K562 (cell line): Measurements from ENCODE around the gene ZNF17. TPM values are rescaled to one million over a fixed set of nuclear protein-coding genes. Genes with fewer than 3 reads are reported as not detected.
A peak's percentile ranks its signal among the peaks of the same experiment; 100 is the strongest.

Experiments used
- CEBPZ ChIP-seq: fragments of 150-350 bp; IDR thresholded peaks from 2 replicates; pipeline ENCODE4 v1.6.1; 2014; ENCODE audit warnings: low read depth, mild to moderate bottlenecking, low read length, borderline replicate concordance
- COPS2 ChIP-seq: fragments of 450-650 bp; conservative IDR thresholded peaks from 2 replicates; pipeline ENCODE4 v1.6.1; 2016; ENCODE audit warnings: mild to moderate bottlenecking, moderate library complexity
- CREB5 ChIP-seq: fragments of 250-450 bp; sonication (Bioruptor Pico); IDR thresholded peaks from 2 replicates; pipeline ENCODE4 v1.5.0; 2020; ENCODE audit warnings: mild to moderate bottlenecking
- DPF2 ChIP-seq: fragments of 450-650 bp; IDR thresholded peaks from 2 replicates; pipeline ENCODE4 v1.6.1; 2016
- MXD1 ChIP-seq: fragments of 250-450 bp; sonication (Bioruptor Pico); IDR thresholded peaks from 2 replicates; pipeline ENCODE4 v1.8.0; 2021; ENCODE audit warnings: borderline replicate concordance, mild to moderate bottlenecking, moderate library complexity; ENCODE audit not compliant: poor library complexity, severe bottlenecking
- NUFIP1 ChIP-seq: fragments of 450-650 bp; IDR thresholded peaks from 2 replicates; pipeline ENCODE4 v1.6.1; 2018; ENCODE audit not compliant: partially characterized antibody
- POLR2A ChIP-seq: fragments of 450-650 bp; conservative IDR thresholded peaks from 2 replicates; pipeline ENCODE4 v1.6.1; 2016
- RB1 ChIP-seq: fragments of 450-650 bp; IDR thresholded peaks from 2 replicates; pipeline ENCODE4 v1.6.1; 2017; ENCODE audit warnings: low read depth, mild to moderate bottlenecking
- RBM14 ChIP-seq: fragments of 200-400 bp; formaldehyde crosslinking; IDR thresholded peaks from 2 replicates; pipeline ENCODE4 v1.6.1; 2018; ENCODE audit warnings: low read depth, mild to moderate bottlenecking, low read length, moderate library complexity, borderline replicate concordance; ENCODE audit not compliant: insufficient read depth
- SREBF2 ChIP-seq: sonication (generic); formaldehyde crosslinking; IDR thresholded peaks from 2 replicates; pipeline ENCODE4 v1.4.0; 2020; ENCODE audit warnings: mild to moderate bottlenecking, missing genetic modification reagents
- STAT5B ChIP-seq: fragments of 250-450 bp; sonication (Bioruptor Pico); IDR thresholded peaks from 2 replicates; pipeline ENCODE4 v1.8.0; 2021; ENCODE audit warnings: mild to moderate bottlenecking, inconsistent platforms
- TBP ChIP-seq: optimal IDR thresholded peaks from 2 replicates; pipeline ENCODE3; 2011; ENCODE audit warnings: low read depth, low read length, improper control_type of control experiment
- ZBTB1 ChIP-seq: sonication (generic); formaldehyde crosslinking; IDR thresholded peaks from 2 replicates; pipeline ENCODE4 v1.8.1; 2023; ENCODE audit warnings: missing genetic modification reagents, low read depth, mild to moderate bottlenecking, borderline replicate concordance
- ZBTB8A ChIP-seq: fragments of 450-650 bp; IDR thresholded peaks from 2 replicates; pipeline ENCODE4 v1.6.1; 2018; ENCODE audit warnings: mild to moderate bottlenecking, moderate library complexity; ENCODE audit not compliant: partially characterized antibody
- ZFP36 ChIP-seq: fragments of 150-350 bp; IDR thresholded peaks from 2 replicates; pipeline ENCODE4 v1.6.1; 2018; ENCODE audit warnings: low read length, low read depth; ENCODE audit not compliant: partially characterized antibody
- ZNF224 ChIP-seq: sonication (generic); formaldehyde crosslinking; IDR thresholded peaks from 2 replicates; pipeline ENCODE4 v1.8.0; 2022; ENCODE audit warnings: mild to moderate bottlenecking, missing genetic modification reagents
- ZNF444 ChIP-seq: fragments of 250-450 bp; sonication (Bioruptor Pico); IDR thresholded peaks from 2 replicates; pipeline ENCODE4 v1.4.0; 2020; ENCODE audit warnings: mild to moderate bottlenecking, moderate library complexity
- ZNF699 ChIP-seq: fragments of 250-450 bp; sonication (Bioruptor Pico); IDR thresholded peaks from 2 replicates; pipeline ENCODE4 v1.8.0; 2021; ENCODE audit warnings: mild to moderate bottlenecking, moderate library complexity; ENCODE audit not compliant: insufficient replicate concordance
- ZSCAN32 ChIP-seq: fragments of 450-650 bp; formaldehyde crosslinking; IDR thresholded peaks from 2 replicates; pipeline ENCODE4 v1.4.0; 2020; ENCODE audit warnings: mild to moderate bottlenecking, moderate library complexity
- polyA plus RNA-seq, 8 experiments: library from polyadenylated mRNA; depleted of rRNA in 4 of 8; stranded (reverse) in 5 of 8; unstranded in 3 of 8; fragments of >200 nt; fragmentation: Nextera tagmentation in 2 of 8; fragmentation: Illumina TruSeq in 1 of 8; extraction: Ambion mirVana in 2 of 8; extraction: Trizol in 1 of 8; gene quantifications; 2 replicates each; pipeline versions ENCODE4 v1.2.1 to v1.2.3, GENCODE V29; 2011 to 2014; ENCODE audit warnings: inconsistent platforms in 1 of 8, missing spikeins in 1 of 8
- total RNA-seq, 7 experiments: library from RNA; depleted of rRNA in 6 of 7; stranded (reverse); fragments of >200 nt in 6 of 7; fragmentation: Illumina TruSeq in 2 of 7; extraction: Trizol in 2 of 7; gene quantifications; 2 replicates each; pipeline versions ENCODE4 v1.2.1 to v1.2.3, GENCODE V29; 2011 to 2021; ENCODE audit warnings: low replicate concordance in 1 of 7
- TF ChIP-seq, protein P1 (sequence below): sonication (generic); formaldehyde crosslinking; IDR thresholded peaks from 2 replicates; pipeline ENCODE4 v1.8.1; 2023; ENCODE audit warnings: mild to moderate bottlenecking, missing genetic modification reagents, moderate library complexity
- TF ChIP-seq, protein P2 (sequence below): sonication (generic); formaldehyde crosslinking; IDR thresholded peaks from 2 replicates; pipeline ENCODE4 v1.8.1; 2023; ENCODE audit warnings: mild to moderate bottlenecking, missing genetic modification reagents

Gene ZNF17
- total and polyA plus RNA-seq, 9 of the 15 experiments (the other 6 are each of a cell fraction or from before 2014, with no cell fraction given): 5.3 to 8.6 (median 6.5) TPM

GRCh38 chr19:57410877-57411671 lies at the start of gene ZNF17 (continued):
- TF ChIP-seq MXD1 (CRISPR knock-in tag) (no peak), ZBTB1 (CRISPR knock-in tag) (no peak), ZNF444 (CRISPR knock-in tag) (no peak), TBP (peak; percentile 48), NUFIP1 (no peak), ZNF699 (no peak), RB1 (no peak; the same call in 1 of the 2 replicates), RBM14 (no peak), POLR2A (peak; percentile 80), ZNF224 (no peak), STAT5B (CRISPR knock-in tag) (no peak), ZBTB8A (no peak), ZFP36 (no peak), CREB5 (CRISPR knock-in tag) (no peak), ZSCAN32 (no peak), COPS2 (no peak), DPF2 (no peak), CEBPZ (no peak), SREBF2 (no peak)
- TF ChIP-seq, protein P1, sequence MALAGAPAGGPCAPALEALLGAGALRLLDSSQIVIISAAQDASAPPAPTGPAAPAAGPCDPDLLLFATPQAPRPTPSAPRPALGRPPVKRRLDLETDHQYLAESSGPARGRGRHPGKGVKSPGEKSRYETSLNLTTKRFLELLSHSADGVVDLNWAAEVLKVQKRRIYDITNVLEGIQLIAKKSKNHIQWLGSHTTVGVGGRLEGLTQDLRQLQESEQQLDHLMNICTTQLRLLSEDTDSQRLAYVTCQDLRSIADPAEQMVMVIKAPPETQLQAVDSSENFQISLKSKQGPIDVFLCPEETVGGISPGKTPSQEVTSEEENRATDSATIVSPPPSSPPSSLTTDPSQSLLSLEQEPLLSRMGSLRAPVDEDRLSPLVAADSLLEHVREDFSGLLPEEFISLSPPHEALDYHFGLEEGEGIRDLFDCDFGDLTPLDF (CRISPR knock-in tag): no peak
- TF ChIP-seq, protein P2, sequence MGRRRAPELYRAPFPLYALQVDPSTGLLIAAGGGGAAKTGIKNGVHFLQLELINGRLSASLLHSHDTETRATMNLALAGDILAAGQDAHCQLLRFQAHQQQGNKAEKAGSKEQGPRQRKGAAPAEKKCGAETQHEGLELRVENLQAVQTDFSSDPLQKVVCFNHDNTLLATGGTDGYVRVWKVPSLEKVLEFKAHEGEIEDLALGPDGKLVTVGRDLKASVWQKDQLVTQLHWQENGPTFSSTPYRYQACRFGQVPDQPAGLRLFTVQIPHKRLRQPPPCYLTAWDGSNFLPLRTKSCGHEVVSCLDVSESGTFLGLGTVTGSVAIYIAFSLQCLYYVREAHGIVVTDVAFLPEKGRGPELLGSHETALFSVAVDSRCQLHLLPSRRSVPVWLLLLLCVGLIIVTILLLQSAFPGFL: no peak
